HG03108 (cell line): ENCODE data around the gene SEZ6L.

Source experiments
- ATAC-seq: cut with Tn5 transposase; IDR thresholded peaks from one replicate; pipeline ENCODE4 v1.9.1; 2021; ENCODE audit warnings: moderate library complexity; ENCODE audit not compliant: unreplicated experiment

Gene SEZ6L

GRCh38 chr22:26416256-26416655 lies 247.0 kb downstream of the SEZ6L start:
- no peak for ATAC-seq

GRCh38 chr22:26416670-26417276 lies 247.5 kb downstream of the SEZ6L start:
- no peak for ATAC-seq

- ATAC-seq, result no peak
These were observed 248.1 kb downstream of the SEZ6L start for GRCh38 chr22:26417406-26417805.

- ATAC-seq, result no peak
These were observed 249.4 kb downstream of the SEZ6L start for GRCh38 chr22:26418620-26419019.

GRCh38 chr22:26426924-26427323 lies 257.7 kb downstream of the SEZ6L start:
- ATAC-seq, result no peak

GRCh38 chr22:26428515-26429457 lies 259.5 kb downstream of the SEZ6L start, which contains the start of gene ASPHD2:
Gene ASPHD2, plus strand, starts transcription at chr22:26429260. Its CDS starts 4,356 bp downstream, at chr22:26433616.
- ATAC-seq, result peak; percentile 62

- ATAC-seq, result peak; percentile 15
These were observed 260.4 kb downstream of the SEZ6L start for GRCh38 chr22:26429458-26430286.

GRCh38 chr22:26430600-26430999 lies 261.3 kb downstream of the SEZ6L start:
- ATAC-seq, result no peak

GRCh38 chr22:26431261-26431995 lies 262.2 kb downstream of the SEZ6L start:
- no peak for ATAC-seq

GRCh38 chr22:26432619-26433311 lies 263.5 kb downstream of the SEZ6L start:
- no peak for ATAC-seq
